H1 (cell line): ENCODE results near the gene SH2D1A. TPM values are rescaled to one million over a fixed set of nuclear protein-coding genes. Genes with fewer than 3 reads are reported as not detected.

Experiments
- CTCF ChIA-PET: fragments of 300-600 bp; sonication (Branson Sonifier 250); formaldehyde crosslinking; loops from one replicate; lab custom pipeline; 2021; ENCODE audit not compliant: partially characterized antibody; lab: Charles Lee
- POLR2A ChIA-PET: fragments of 300-600 bp; sonication (Branson Sonifier 250); formaldehyde crosslinking; loops from one replicate; lab custom pipeline; 2021; ENCODE audit warnings: inconsistent platforms; ENCODE audit not compliant: partially characterized antibody; lab: Charles Lee
- DNase-seq, 2 experiments: peaks; one replicate each; pipeline versions ENCODE4 v3.0.0 to v3.0.0-alpha.2; 2010 to 2022; ENCODE audit warnings: low spot score in 2 of 2, low read depth in 1 of 2, mixed read lengths in 1 of 2
- FAIRE-seq: peaks from 2 replicates; lab custom pipeline; 2011; peaks lifted over from hg19 to GRCh38; lab: Jason Lieb, UNC
- H2AFZ ChIP-seq: 2 replicates; pipeline ENCODE4 v1.8.1; 2012; ENCODE audit warnings: low read length, inconsistent platforms
- H2AK5ac ChIP-seq: 2 replicates; pipeline ENCODE4 v1.6.1; 2013; ENCODE audit warnings: low read depth, low read length
- H2BK120ac ChIP-seq: replicated peaks from 2 replicates; pipeline ENCODE3; 2013; ENCODE audit warnings: low read depth, low read length, inconsistent platforms
- H2BK12ac ChIP-seq: 2 replicates; pipeline ENCODE4 v1.6.1; 2013; ENCODE audit warnings: low read depth, low read length
- H2BK15ac ChIP-seq: 2 replicates; pipeline ENCODE4 v1.6.1; 2013; ENCODE audit warnings: low read length
- H2BK20ac ChIP-seq: 2 replicates; pipeline ENCODE4 v1.6.1; 2013; ENCODE audit warnings: low read length
- H2BK5ac ChIP-seq: 2 replicates; pipeline ENCODE4 v1.6.1; 2013; ENCODE audit warnings: low read depth, low read length
- H3K14ac ChIP-seq: 2 replicates; pipeline ENCODE4 v1.6.1; 2013; ENCODE audit warnings: inconsistent platforms; ENCODE audit not compliant: insufficient read length
- H3K18ac ChIP-seq: 2 replicates; pipeline ENCODE4 v1.6.1; 2013; ENCODE audit warnings: low read length; ENCODE audit errors: extremely low read depth
- H3K23ac ChIP-seq: 2 replicates; pipeline ENCODE4 v1.6.1; 2013; ENCODE audit warnings: inconsistent platforms; ENCODE audit not compliant: insufficient read length
- H3K23me2 ChIP-seq: 2 replicates; pipeline ENCODE4 v1.6.1; 2013; ENCODE audit warnings: low read depth, low read length
- H3K27ac ChIP-seq: 2 replicates; pipeline ENCODE4 v1.6.1; 2011; ENCODE audit warnings: low read depth, low read length, inconsistent platforms
- H3K27me3 ChIP-seq, 4 experiments: replicated peaks in 1 of 4; 1 replicate in 1 of 4; 2 replicates in 3 of 4; pipeline versions ENCODE4 v1.6.1 to v1.8.1; 2011 to 2013; ENCODE audit warnings: low read length in 3 of 4, mild to moderate bottlenecking in 3 of 4, inconsistent platforms in 2 of 4, mixed read lengths in 2 of 4, moderate library complexity in 1 of 4; ENCODE audit not compliant: control insufficient read depth in 3 of 4, insufficient read depth in 3 of 4; ENCODE audit errors: extremely low read depth in 1 of 4
- H3K36me3 ChIP-seq, 4 experiments: 2 replicates each; pipeline versions ENCODE4 v1.6.1 to v1.8.1; 2011 to 2013; ENCODE audit warnings: mild to moderate bottlenecking in 4 of 4, low read length in 3 of 4, moderate library complexity in 2 of 4, control low read depth in 1 of 4, inconsistent platforms in 1 of 4; ENCODE audit not compliant: insufficient read depth in 4 of 4, control insufficient read depth in 2 of 4
- H3K4ac ChIP-seq: replicated peaks from 2 replicates; pipeline ENCODE3; 2013; ENCODE audit warnings: low read length, low read depth, mixed read lengths, inconsistent platforms; ENCODE audit not compliant: insufficient read length
- H3K4me1 ChIP-seq, 4 experiments: replicated peaks in 1 of 4; 1 replicate in 1 of 4; 2 replicates in 3 of 4; pipeline versions ENCODE4 v1.6.1 to v1.8.1; 2011 to 2013; ENCODE audit warnings: low read length in 3 of 4, inconsistent platforms in 2 of 4, mixed read lengths in 1 of 4; ENCODE audit not compliant: insufficient read depth in 4 of 4, control insufficient read depth in 3 of 4
- H3K4me2 ChIP-seq, 2 experiments: 2 replicates each; pipeline versions ENCODE4 v1.6.1 to v1.8.1; 2011 to 2013; ENCODE audit warnings: low read depth in 2 of 2, low read length in 2 of 2, control low read depth in 1 of 2, inconsistent platforms in 1 of 2, mild to moderate bottlenecking in 1 of 2; ENCODE audit not compliant: insufficient read depth in 1 of 2
- H3K4me3 ChIP-seq, 4 experiments: fragments of 200-600, 300-600 bp in 1 of 4; sonication (generic), shearing (Covaris generic), sonication (Bioruptor Twin) in 1 of 4; 2 replicates each; pipeline versions ENCODE4 v1.5.1 to v1.8.1; 2011 to 2016; ENCODE audit warnings: low read length in 4 of 4, low read depth in 3 of 4, control low read depth in 2 of 4, inconsistent platforms in 2 of 4, mild to moderate bottlenecking in 2 of 4, mixed read lengths in 1 of 4, moderate library complexity in 1 of 4; ENCODE audit not compliant: insufficient read depth in 2 of 4; ENCODE audit errors: extremely low read depth in 1 of 4
- H3K56ac ChIP-seq: replicated peaks from 2 replicates; pipeline ENCODE3; 2013; ENCODE audit warnings: low read depth, mild to moderate bottlenecking, mixed read lengths, low read length, inconsistent platforms; ENCODE audit not compliant: insufficient read length
- H3K79me1 ChIP-seq: 2 replicates; pipeline ENCODE4 v1.6.1; 2013; ENCODE audit warnings: low read depth, low read length, control low read depth
- H3K79me2 ChIP-seq, 2 experiments: 2 replicates each; pipeline versions ENCODE4 v1.6.1 to v1.8.1; 2012 to 2013; ENCODE audit warnings: low read length in 2 of 2, mild to moderate bottlenecking in 2 of 2, inconsistent platforms in 1 of 2; ENCODE audit not compliant: insufficient read depth in 2 of 2, control insufficient read depth in 1 of 2
- H3K9ac ChIP-seq, 4 experiments: replicated peaks in 1 of 4; 1 replicate in 1 of 4; 2 replicates in 3 of 4; pipeline versions ENCODE4 v1.6.1 to v1.8.1; 2011 to 2013; ENCODE audit warnings: low read depth in 3 of 4, low read length in 3 of 4, control low read depth in 2 of 4, mild to moderate bottlenecking in 2 of 4, moderate library complexity in 2 of 4, inconsistent platforms in 1 of 4; ENCODE audit errors: extremely low read depth in 1 of 4
- H3K9me3 ChIP-seq, 2 experiments: 2 replicates each; pipeline versions ENCODE4 v1.6.1 to v1.8.1; 2012 to 2013; ENCODE audit warnings: mild to moderate bottlenecking in 2 of 2, moderate library complexity in 2 of 2, control low read depth in 1 of 2, inconsistent platforms in 1 of 2, low read depth in 1 of 2, low read length in 1 of 2, mixed read lengths in 1 of 2; ENCODE audit not compliant: insufficient read depth in 2 of 2
- H4K20me1 ChIP-seq, 2 experiments: replicated peaks in 1 of 2; 2 replicates each; pipeline versions ENCODE3 to v1.8.1; 2011 to 2013; ENCODE audit warnings: inconsistent platforms in 2 of 2, low read length in 2 of 2, mild to moderate bottlenecking in 1 of 2; ENCODE audit not compliant: insufficient read depth in 2 of 2, control insufficient read depth in 1 of 2
- H4K5ac ChIP-seq: 2 replicates; pipeline ENCODE4 v1.6.1; 2013; ENCODE audit warnings: low read length, low read depth, mixed read lengths, inconsistent platforms; ENCODE audit not compliant: insufficient read length
- H4K8ac ChIP-seq: 2 replicates; pipeline ENCODE4 v1.8.0; 2013; ENCODE audit warnings: mild to moderate bottlenecking, moderate library complexity, low read length, inconsistent platforms; ENCODE audit not compliant: insufficient read depth; ENCODE audit errors: extremely low read depth
- H4K91ac ChIP-seq: replicated peaks from 2 replicates; pipeline ENCODE3; 2013; ENCODE audit warnings: low read length, mixed read lengths, inconsistent platforms; ENCODE audit not compliant: insufficient read length
- ATF3 ChIP-seq: IDR thresholded peaks from 2 replicates; pipeline ENCODE4 v1.6.1; 2011; ENCODE audit warnings: low read depth, mild to moderate bottlenecking, low read length; ENCODE audit not compliant: insufficient read depth
- BRCA1 ChIP-seq: IDR thresholded peaks from 2 replicates; pipeline ENCODE4 v1.6.1; 2012; ENCODE audit warnings: low read depth, low read length, improper control_type of control experiment
- CTBP2 ChIP-seq: IDR thresholded peaks from 2 replicates; pipeline ENCODE4 v1.7.0; 2011; ENCODE audit warnings: borderline replicate concordance, mild to moderate bottlenecking, moderate library complexity, mixed read lengths, low read length; ENCODE audit not compliant: insufficient read depth, insufficient read length
- CTCF ChIP-seq, 3 experiments: IDR thresholded peaks; 1 replicate in 2 of 3; 2 replicates in 1 of 3; pipeline versions ENCODE4 v1.5.1 to v1.6.1; 2011; ENCODE audit warnings: low read length in 3 of 3, mild to moderate bottlenecking in 3 of 3, inconsistent platforms in 2 of 3, low read depth in 1 of 3, moderate library complexity in 1 of 3; ENCODE audit not compliant: insufficient read depth in 1 of 3; ENCODE audit errors: control extremely low read depth in 1 of 3
- EZH2 ChIP-seq: fragments of 200-600 bp; sonication (generic); IDR thresholded peaks from 2 replicates; pipeline ENCODE4 v1.7.1; 2012; ENCODE audit warnings: low read depth, mild to moderate bottlenecking, moderate library complexity, low read length, inconsistent platforms; ENCODE audit not compliant: severe bottlenecking
- HDAC6 ChIP-seq: IDR thresholded peaks from one replicate; pipeline ENCODE4 v1.7.1; 2012; ENCODE audit warnings: low read depth, mild to moderate bottlenecking, inconsistent platforms, low read length, moderate library complexity
- JUN ChIP-seq: IDR thresholded peaks from 2 replicates; pipeline ENCODE4 v1.6.1; 2011; ENCODE audit warnings: low read depth, mild to moderate bottlenecking, improper control_type of control experiment, low read length
- RBBP5 ChIP-seq: IDR thresholded peaks from 2 replicates; pipeline ENCODE4 v1.7.1; 2012; ENCODE audit warnings: low read depth, mild to moderate bottlenecking, inconsistent platforms, low read length, moderate library complexity, borderline replicate concordance
- SAP30 ChIP-seq: fragments of 300-600 bp; sonication (generic); IDR thresholded peaks from 2 replicates; pipeline ENCODE4 v1.7.1; 2012; ENCODE audit warnings: low read length, moderate library complexity, mild to moderate bottlenecking, inconsistent platforms; ENCODE audit not compliant: insufficient read depth, insufficient replicate concordance
- SP2 ChIP-seq: IDR thresholded peaks from 2 replicates; pipeline ENCODE4 v1.6.1; 2012; ENCODE audit warnings: mild to moderate bottlenecking, low read length, inconsistent platforms
- SUZ12 ChIP-seq: fragments of 200-600 bp; sonication (generic); IDR thresholded peaks from 2 replicates; pipeline ENCODE4 v1.6.1; 2012; ENCODE audit warnings: mild to moderate bottlenecking, inconsistent platforms, low read length, moderate library complexity, mixed read lengths
- WGBS, 2 experiments: shearing (Covaris generic) in 1 of 2; methylation state at CpG; one replicate each; pipeline versions ENCODE4 v1.1.6 to v1.1.7; 2013 to 2015; ENCODE audit warnings: low lambda C conversion rate in 2 of 2, mixed read lengths in 2 of 2, inconsistent platforms in 1 of 2, low coverage in 1 of 2, missing lambda C conversion rate in 1 of 2; ENCODE audit not compliant: insufficient replicate concordance in 2 of 2, insufficient coverage in 1 of 2, insufficient read length in 1 of 2; ENCODE audit errors: extremely low coverage in 1 of 2, missing lambda C conversion rate in 1 of 2; 5-methylcytosine and 5-hydroxymethylcytosine counted together
- polyA plus RNA-seq, 7 experiments: library from polyadenylated mRNA; depleted of rRNA in 3 of 7; stranded (reverse) in 5 of 7; unstranded in 2 of 7; fragments of >200 nt in 5 of 7; fragments of 200-250 nt in 2 of 7; gene quantifications; 1 replicate in 5 of 7; 2 replicates in 1 of 7; 4 replicates in 1 of 7; pipeline versions ENCODE4 v1.2.1 to v1.2.3, GENCODE V29; 2011 to 2013; ENCODE audit warnings: missing spikeins in 2 of 7, mixed read lengths in 2 of 7
- total RNA-seq: library from RNA; stranded (reverse); fragmentation: NEBNext Ultra II Directional; extraction: Animal tissue kit (Norgen Biotek cat#: 25700); gene quantifications from 2 replicates; pipeline ENCODE4 v1.2.1, GENCODE V29; 2021

The SH2D1A gene
- total and polyA plus RNA-seq, 2 of the 8 experiments (the other 6 are each of a cell fraction or from before 2014, with no cell fraction given) = not detected

GRCh38 chrX:124348182-124348581, 1.8 kb downstream of the SH2D1A start:
- Histone ChIP-seq H2BK15ac (no peak overlapping the region), H4K91ac (no peak overlapping the region), H3K9me3 (no peaks in the 10 kb centered on the region), H2BK5ac (no peak overlapping the region), H2AFZ (peak overlapping the region; percentile 62), H2BK20ac (no peak overlapping the region), H2AK5ac (no peak overlapping the region), H4K5ac (no peak overlapping the region), H4K8ac (no peak overlapping the region), H3K9ac (no peak overlapping the region), H3K56ac (no peak overlapping the region), H2BK12ac (no peak overlapping the region), H3K27ac (no peak overlapping the region), H3K4ac (no peak overlapping the region), H2BK120ac (no peak overlapping the region), H3K4me2 (no peak overlapping the region), H3K27me3 (no peaks in the 10 kb centered on the region), H4K20me1 (no peaks in the 10 kb centered on the region), H3K14ac (no peak overlapping the region), H3K18ac (no peak overlapping the region), H3K4me1 (no peaks in the 10 kb centered on the region), H3K23ac (no peak overlapping the region), H3K79me1 (no peaks in the 10 kb centered on the region), H3K4me3 (no peak overlapping the region), H3K23me2 (no peaks in the 10 kb centered on the region), H3K79me2 (no peaks in the 10 kb centered on the region), H3K36me3 (no peaks in the 10 kb centered on the region)
- DNase-seq (no peak), FAIRE-seq (no peak)
- 69% methylated on average over 5 of the region's 5 CpGs; no CpG with 5 or more reads in 1 of the 2 experiments for WGBS, 2 experiments
- CTCF ChIA-PET = no interaction called here
- POLR2A ChIA-PET = no interaction called here
- no peak for TF ChIP-seq EZH2
- TF ChIP-seq CTBP2 = no peak
- no peak for TF ChIP-seq ATF3
- TF ChIP-seq SUZ12 = no peak
- no peak for TF ChIP-seq CTCF (IDR thresholded peaks at IDR 0.05; ENCODE audit: control extremely low read depth in 1 of 3, insufficient read depth in 1 of 3, low read depth in 1 of 3, low read length in 3 of 3)
- no peak for TF ChIP-seq RBBP5
- no peak for TF ChIP-seq BRCA1
- no peak for TF ChIP-seq SAP30
- no peak for TF ChIP-seq SP2
- TF ChIP-seq JUN = no peak
- no peak for TF ChIP-seq HDAC6
